Stimulated activated CD8-positive, alpha-beta memory T cell treated with anti-CD3 and anti-CD28 coated beads, Interleukin-4, amount 100 ng/mL, for 24 hours (primary cell): Measurements from ENCODE around the gene PRUNE1.

Experiments used
- DNase-seq: peaks from one replicate; pipeline ENCODE4 v3.0.0-alpha.2; 2020; ENCODE audit warnings: low read depth

The PRUNE1 gene, protein sequence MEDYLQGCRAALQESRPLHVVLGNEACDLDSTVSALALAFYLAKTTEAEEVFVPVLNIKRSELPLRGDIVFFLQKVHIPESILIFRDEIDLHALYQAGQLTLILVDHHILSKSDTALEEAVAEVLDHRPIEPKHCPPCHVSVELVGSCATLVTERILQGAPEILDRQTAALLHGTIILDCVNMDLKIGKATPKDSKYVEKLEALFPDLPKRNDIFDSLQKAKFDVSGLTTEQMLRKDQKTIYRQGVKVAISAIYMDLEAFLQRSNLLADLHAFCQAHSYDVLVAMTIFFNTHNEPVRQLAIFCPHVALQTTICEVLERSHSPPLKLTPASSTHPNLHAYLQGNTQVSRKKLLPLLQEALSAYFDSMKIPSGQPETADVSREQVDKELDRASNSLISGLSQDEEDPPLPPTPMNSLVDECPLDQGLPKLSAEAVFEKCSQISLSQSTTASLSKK

GRCh38 chr1:151008244-151009205 is at the start of gene PRUNE1:
Gene PRUNE1, plus strand, starts transcription at chr1:151008449. Its CDS starts 184 bp downstream, at chr1:151008633.
- peak; percentile 93 for DNase-seq

DNA sequence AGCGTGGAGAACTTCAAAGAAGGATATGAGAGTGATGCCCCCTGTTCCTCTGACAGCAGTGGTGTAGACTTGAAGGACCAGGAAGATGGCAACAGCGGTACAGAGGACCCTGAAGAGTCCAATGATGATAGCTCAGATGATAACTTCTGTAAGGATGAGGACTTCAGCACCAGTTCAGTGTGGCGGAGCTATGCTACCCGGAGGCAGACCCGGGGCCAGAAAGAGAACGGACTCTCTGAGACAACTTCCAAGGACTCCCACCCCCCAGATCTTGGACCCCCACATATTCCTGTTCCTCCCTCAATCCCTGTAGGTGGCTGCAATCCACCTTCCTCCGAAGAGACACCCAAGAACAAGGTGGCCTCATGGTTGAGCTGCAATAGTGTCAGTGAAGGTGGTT is 47.6 kb upstream of the PRUNE1 start:
- DNase-seq = no peak

- no peak for DNase-seq
These were observed 46.5 kb upstream of the PRUNE1 start for GRCh38 chr1:150961756-150962155.

- no peak for DNase-seq
These were observed 44.7 kb upstream of the PRUNE1 start for GRCh38 chr1:150963321-150964163.

DNA sequence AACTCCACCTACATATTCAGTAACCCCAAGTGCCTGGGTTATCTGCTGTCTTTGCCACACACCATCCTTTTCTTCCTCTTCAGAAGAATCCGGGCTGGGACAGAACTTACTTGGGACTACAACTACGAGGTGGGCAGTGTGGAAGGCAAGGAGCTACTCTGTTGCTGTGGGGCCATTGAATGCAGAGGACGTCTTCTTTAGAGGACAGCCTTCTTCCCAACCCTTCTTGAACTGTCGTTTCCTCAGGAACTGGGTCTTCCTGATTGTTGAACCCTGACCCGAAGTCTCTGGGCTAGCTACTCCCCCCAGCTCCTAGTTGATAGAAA is 44.1 kb upstream of the PRUNE1 start:
- DNase-seq = no peak

DNA sequence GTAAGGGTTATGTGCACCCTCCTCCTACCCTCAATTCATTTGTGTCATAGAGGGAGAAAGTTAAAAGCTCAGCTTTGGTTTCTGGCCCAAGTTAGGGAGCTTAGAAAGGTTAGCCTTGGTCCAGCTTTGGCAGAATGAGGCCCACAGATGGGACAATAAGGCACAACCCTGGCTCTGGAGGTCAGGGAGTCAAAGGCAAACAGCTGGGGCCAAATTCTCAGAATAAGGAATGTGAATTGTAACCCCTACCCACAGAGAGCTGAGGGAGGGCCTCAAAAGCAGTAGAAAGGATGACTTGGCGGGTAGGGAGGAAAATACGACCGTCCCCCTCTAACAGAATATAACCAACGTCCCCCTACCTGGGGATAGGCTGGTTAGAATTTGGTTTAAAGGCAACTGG is 42.6 kb upstream of the PRUNE1 start:
- no peak for DNase-seq

GRCh38 chr1:150966011-150966410 is 42.2 kb upstream of the PRUNE1 start:
- no peak for DNase-seq

DNA sequence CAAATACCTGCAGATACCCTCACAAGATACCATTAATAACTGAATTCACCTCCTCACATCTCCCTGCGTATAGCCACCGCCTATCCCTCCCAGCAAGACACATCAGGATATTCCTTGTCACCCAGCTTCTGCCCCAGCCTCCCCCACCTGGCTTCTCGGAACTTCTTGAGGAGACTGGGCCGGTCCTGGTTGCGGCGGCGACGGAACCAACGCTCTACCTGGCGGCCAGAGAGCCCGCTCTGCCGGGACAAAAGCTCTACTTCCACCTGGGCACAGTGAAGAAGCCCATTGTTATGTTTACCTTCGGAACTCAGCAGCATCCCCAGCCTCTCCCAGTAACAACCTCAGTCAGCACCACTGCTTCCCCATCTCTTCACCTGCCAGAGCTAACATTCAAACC is 40.3 kb upstream of the PRUNE1 start:
- no peak for DNase-seq

DNA sequence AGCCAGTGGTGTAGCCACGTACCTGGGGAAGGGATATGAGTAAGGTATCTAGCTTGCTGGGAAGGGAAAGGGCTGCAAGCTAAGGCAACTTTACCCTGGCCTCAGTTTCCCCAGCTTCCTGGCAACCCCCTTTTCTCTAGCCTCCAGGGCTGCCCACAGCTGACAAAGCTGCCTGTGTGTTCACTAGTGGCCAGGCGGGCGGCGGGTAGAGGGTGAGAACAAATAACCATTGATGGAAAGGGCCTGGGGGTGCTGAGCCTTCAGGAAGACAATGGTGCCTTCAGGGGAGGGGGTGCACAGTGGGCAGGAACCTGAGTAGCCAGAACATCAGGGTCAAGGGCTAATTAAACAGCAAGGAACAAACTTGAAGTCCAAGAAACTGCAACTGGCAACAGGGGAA is 39.8 kb upstream of the PRUNE1 start:
- DNase-seq = no peak

DNA sequence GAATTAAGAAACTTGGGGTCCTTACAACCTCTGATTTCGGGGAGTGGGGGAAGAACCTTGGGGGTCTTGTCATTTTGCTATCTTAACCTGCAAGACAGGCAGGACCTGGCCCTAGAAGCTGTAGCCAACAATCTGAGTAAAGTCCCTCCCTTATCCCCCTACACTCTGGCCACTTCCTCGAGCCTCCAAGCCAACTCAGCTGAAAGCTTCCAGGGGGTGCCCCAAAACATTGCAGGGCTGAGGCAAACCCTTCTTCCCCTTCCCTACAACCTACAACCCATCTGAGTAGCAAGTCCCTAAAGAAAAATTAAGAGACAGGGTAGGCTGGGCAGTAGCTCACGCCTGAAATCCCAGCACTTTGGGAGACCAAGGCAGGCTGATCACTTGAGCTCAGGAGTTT is 38.6 kb upstream of the PRUNE1 start:
- DNase-seq = no peak

DNA sequence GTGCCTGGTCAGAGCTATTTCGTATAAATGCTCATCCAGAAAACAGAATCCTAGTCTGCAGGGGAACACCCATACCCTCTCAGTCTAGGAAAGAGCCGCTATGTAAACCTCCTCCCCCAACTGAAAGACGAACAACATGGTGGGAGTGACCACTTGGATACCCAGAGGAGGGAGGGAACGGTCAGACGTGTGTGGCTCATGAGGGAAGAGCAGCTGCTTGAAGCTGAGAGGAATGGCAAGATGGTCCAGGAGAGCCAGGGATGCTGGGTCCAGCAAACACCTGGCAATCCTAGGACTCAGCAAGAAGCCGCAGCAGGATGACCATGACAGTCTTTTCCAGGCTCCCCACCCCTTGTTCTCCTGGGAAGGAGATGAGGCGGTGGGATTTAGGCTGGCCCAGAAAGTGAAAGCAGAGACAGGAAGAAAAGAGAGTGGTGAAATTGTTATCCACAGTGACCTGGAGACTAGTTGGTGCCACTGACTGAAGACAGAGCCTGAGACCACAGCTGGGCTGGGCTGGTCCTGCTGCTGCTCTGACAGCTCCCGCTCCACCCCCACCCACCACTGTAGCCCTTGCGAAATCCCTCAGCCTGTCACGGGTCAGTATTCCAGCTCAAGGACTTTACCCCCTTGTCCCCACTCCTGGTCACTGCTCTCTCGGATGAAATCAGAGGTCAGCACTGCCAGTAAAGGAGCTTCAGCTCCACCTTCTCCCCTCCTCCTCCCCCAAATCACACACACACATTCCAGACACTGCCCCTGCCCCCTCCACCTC is 37.3 kb upstream of the PRUNE1 start:
- no peak for DNase-seq

DNA sequence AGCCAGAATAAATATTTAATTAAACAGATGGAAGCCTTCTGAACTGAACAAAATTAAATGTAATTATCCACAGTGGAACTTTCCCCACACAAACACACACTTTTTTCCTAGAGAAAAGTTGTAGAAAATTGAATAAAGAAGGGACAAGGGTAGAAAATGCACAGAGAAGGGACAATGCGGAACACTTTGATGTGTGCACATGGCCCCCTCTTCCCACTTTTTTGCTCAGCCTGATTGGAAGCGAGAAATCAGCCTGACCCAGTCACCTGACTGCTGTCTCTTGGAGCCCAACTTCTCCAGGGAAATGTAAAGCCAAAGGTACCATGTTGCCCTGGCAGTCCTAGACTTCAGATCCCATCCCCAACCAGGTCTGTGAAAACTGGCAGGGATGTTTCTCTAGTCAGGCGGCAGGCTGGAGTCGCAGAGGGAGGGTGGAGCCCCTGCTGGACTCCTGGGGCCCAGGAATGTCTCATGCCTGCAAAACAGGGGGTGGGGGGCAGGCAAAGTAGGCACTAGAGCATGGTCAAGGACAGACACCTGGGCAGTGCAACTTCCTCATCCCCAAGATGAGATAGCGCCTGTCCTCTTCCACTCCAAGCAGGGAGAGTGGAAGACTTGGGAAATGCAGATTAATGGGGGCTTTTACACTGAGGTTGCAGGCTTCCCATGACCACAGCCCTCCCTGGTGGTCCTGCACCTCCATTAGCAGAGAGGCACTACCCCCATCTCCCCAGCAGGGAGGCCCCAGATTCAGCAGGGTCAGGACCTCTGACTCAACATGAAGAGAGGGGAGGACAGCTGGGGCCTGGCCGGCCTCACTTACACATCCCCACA is 36.4 kb upstream of the PRUNE1 start:
- no peak for DNase-seq

- no peak for DNase-seq
These were observed 35.8 kb upstream of the PRUNE1 start for GRCh38 chr1:150972417-150972940.

DNA sequence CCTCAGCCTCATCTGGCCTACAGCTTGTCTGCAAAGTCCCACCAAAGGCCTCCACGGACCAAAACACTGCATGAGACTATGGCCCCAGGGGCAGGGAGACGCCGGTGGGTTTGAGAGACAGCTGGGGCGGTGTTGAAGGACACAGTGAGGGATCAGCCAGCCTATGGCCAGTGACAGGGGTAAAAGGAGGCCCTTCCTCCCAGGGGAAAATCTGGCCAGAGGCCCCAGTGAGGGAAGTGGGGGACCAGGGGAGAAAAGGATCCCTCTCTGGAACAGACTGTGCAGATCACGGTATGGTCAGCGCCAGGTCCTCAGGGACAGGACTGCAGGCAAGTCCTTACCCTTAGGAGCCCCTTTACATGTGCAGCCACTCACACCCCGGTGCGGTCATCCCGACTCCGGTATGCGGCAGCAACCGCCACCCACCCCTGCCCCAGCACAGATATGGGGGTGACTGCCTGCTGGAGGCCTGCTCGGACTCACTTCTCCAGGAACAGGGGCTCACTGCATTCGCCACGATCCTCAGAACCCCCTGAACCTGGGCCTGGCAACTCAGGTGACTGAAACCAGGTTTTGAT is 34.9 kb upstream of the PRUNE1 start:
- DNase-seq = peak; percentile 10

- DNase-seq = peak; percentile 19
These were observed 34.2 kb upstream of the PRUNE1 start for GRCh38 chr1:150973836-150974579.

GRCh38 chr1:150974580-150975478 is 33.4 kb upstream of the PRUNE1 start, which contains the start of gene CERS2:
Gene CERS2, minus strand, starts transcription at chr1:150974835. Its CDS starts 5,745 bp downstream, at chr1:150969090.
- DNase-seq = peak; percentile 58

DNA sequence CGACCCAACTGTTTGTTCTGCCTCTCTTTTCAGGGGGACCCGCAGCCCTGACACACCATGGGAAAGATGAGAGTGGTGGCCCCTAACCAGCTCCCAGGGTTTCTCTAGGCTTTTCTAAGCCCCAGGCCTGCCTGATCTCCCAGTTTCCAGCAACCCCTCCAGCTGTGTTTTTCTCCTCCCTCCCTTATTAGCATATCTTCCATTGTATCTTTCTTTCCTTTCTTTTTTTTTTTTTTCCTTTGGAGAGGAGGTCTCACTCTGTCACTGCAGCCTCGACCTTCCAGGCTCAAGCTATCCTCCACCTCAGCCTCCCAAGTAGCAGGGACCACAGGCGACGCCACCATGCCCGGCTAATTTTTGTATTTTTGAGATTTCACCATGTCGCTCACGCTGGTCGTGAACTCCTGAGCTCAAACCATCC is 31.8 kb upstream of the PRUNE1 start:
- no peak for DNase-seq
